ENCODE measurements around the gene AREL1. TPM values are rescaled to one million over a fixed set of nuclear protein-coding genes. Genes with fewer than 3 reads are reported as not detected.

Gene AREL1
- total RNA-seq, 1 donor from 2014 or later: 54.6 TPM

DNA sequence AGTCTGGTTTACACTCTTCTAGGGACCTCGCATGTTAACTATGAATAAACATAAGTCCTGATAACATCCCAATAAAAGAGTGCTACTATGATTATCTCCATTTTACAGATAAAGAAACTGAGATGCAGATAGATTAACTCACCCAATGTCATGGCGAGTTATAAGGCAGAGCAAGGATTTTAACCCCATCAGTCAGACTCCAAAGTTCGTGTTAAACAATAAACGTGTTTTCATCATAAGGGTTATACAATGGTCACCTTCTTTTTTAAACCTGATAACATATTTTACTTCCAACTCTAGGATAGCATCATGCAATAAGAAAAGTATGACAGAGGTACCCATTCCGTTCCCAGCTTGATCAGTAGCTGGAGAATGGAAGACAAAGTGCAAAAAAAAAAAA is 1.2 kb downstream of the AREL1 start:
- peaks cover 9% of the 10 kb centered on the region for H3K4me1 ChIP-seq (ENCODE audit: insufficient read depth, low read length)
- peaks cover 12% of the 10 kb centered on the region for H3K36me3 ChIP-seq (ENCODE audit: insufficient read depth, low read length)
- H3K4me1 Mint-ChIP-seq (ENCODE audit: low read depth, unreplicated experiment): peaks cover 27% of the 10 kb centered on the region
- DNase-seq (ENCODE audit: low read depth) (no peak), FAIRE-seq (no peak)
- no peaks in the 10 kb centered on the region for H3K9me3 ChIP-seq (ENCODE audit: insufficient read depth, low read depth, low read length)
- peaks cover 37% of the 10 kb centered on the region for H4K20me1 ChIP-seq (ENCODE audit: insufficient read depth, low read length)
- no peaks in the 10 kb centered on the region for H3K27me3 ChIP-seq (ENCODE audit: insufficient read depth, low read length)
- H3K27me3 Mint-ChIP-seq (ENCODE audit: low read depth, unreplicated experiment): no peaks in the 10 kb centered on the region
- peak overlapping the region; percentile 98 for H3K4me3 Mint-ChIP-seq (ENCODE audit: unreplicated experiment)
- peak overlapping the region; percentile 97 for H3K4me2 ChIP-seq (ENCODE audit: low read length)
- H3K79me2 ChIP-seq (ENCODE audit: insufficient read depth, low read length): peaks cover 76% of the 10 kb centered on the region
- no peak overlapping the region for H3K27ac Mint-ChIP-seq (ENCODE audit: unreplicated experiment)
- TF ChIP-seq EZH2 (IDR thresholded peaks at IDR 0.05; ENCODE audit: insufficient read depth, low read length): no peak
- TF ChIP-seq, protein P1, sequence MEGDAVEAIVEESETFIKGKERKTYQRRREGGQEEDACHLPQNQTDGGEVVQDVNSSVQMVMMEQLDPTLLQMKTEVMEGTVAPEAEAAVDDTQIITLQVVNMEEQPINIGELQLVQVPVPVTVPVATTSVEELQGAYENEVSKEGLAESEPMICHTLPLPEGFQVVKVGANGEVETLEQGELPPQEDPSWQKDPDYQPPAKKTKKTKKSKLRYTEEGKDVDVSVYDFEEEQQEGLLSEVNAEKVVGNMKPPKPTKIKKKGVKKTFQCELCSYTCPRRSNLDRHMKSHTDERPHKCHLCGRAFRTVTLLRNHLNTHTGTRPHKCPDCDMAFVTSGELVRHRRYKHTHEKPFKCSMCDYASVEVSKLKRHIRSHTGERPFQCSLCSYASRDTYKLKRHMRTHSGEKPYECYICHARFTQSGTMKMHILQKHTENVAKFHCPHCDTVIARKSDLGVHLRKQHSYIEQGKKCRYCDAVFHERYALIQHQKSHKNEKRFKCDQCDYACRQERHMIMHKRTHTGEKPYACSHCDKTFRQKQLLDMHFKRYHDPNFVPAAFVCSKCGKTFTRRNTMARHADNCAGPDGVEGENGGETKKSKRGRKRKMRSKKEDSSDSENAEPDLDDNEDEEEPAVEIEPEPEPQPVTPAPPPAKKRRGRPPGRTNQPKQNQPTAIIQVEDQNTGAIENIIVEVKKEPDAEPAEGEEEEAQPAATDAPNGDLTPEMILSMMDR (IDR thresholded peaks at IDR 0.05; ENCODE audit: insufficient read depth, low read depth, low read length): no peak
- H3K9me3 Mint-ChIP-seq (ENCODE audit: unreplicated experiment): no peaks in the 10 kb centered on the region
- no peak overlapping the region for H2AFZ ChIP-seq (ENCODE audit: low read depth, low read length)
- no peak overlapping the region for H3K9ac ChIP-seq (ENCODE audit: low read length)
- no peak overlapping the region for H3K27ac ChIP-seq (ENCODE audit: low read depth, low read length)
- peaks cover 2% of the 10 kb centered on the region for H3K36me3 Mint-ChIP-seq (ENCODE audit: low read depth, unreplicated experiment)
- H3K4me3 ChIP-seq (ENCODE audit: insufficient read depth, low read depth, low read length): no peak overlapping the region

GRCh38 chr14:74710480-74710879 is 2.4 kb downstream of the AREL1 start:
- no peaks in the 10 kb centered on the region for H3K36me3 Mint-ChIP-seq (ENCODE audit: low read depth, unreplicated experiment)
- H3K9me3 Mint-ChIP-seq (ENCODE audit: unreplicated experiment): no peaks in the 10 kb centered on the region
- H3K4me1 Mint-ChIP-seq (ENCODE audit: low read depth, unreplicated experiment): peaks cover 30% of the 10 kb centered on the region

More at GRCh38 chr14:74710480-74710879, 2.4 kb downstream of the AREL1 start:
- Histone ChIP-seq H4K20me1 (ENCODE audit: insufficient read depth, low read length) (peaks cover 47% of the 10 kb centered on the region), H3K4me2 (ENCODE audit: low read length) (no peak overlapping the region), H3K27me3 (ENCODE audit: insufficient read depth, low read length) (no peaks in the 10 kb centered on the region), H3K27ac (ENCODE audit: low read depth, low read length) (no peak overlapping the region), H3K36me3 (ENCODE audit: insufficient read depth, low read length) (peaks cover 3% of the 10 kb centered on the region), H3K4me3 (ENCODE audit: insufficient read depth, low read depth, low read length) (no peak overlapping the region), H2AFZ (ENCODE audit: low read depth, low read length) (no peak overlapping the region), H3K9ac (ENCODE audit: low read length) (no peak overlapping the region), H3K79me2 (ENCODE audit: insufficient read depth, low read length) (peaks cover 88% of the 10 kb centered on the region), H3K9me3 (ENCODE audit: insufficient read depth, low read depth, low read length) (no peaks in the 10 kb centered on the region), H3K4me1 (ENCODE audit: insufficient read depth, low read length) (peaks cover 9% of the 10 kb centered on the region)
- Mint-ChIP-seq H3K27ac (ENCODE audit: unreplicated experiment) (no peak overlapping the region), H3K27me3 (ENCODE audit: low read depth, unreplicated experiment) (no peaks in the 10 kb centered on the region), H3K4me3 (ENCODE audit: unreplicated experiment) (peak overlapping the region; percentile 37)
- no peak for TF ChIP-seq EZH2 (IDR thresholded peaks at IDR 0.05; ENCODE audit: insufficient read depth, low read length)
- TF ChIP-seq, protein P1 (IDR thresholded peaks at IDR 0.05; ENCODE audit: insufficient read depth, low read depth, low read length): no peak
- FAIRE-seq (no peak), DNase-seq (ENCODE audit: low read depth) (no peak)

Data from astrocyte (in vitro differentiated cells and primary cell).